ENCODE measurements around the gene PDS5A. TPM values are rescaled to one million over a fixed set of nuclear protein-coding genes. Genes with fewer than 3 reads are reported as not detected.
A peak's percentile ranks its signal among the peaks of the same experiment; 100 is the strongest.

The PDS5A gene
- total and polyA plus RNA-seq, 2 donors from 2014 or later, result 13.1 to 59.8 TPM

GRCh38 chr4:39931441-39931901, 46.2 kb downstream of the PDS5A start:
- peaks cover 2 to 13% (median 5%) of the 10 kb centered on the region in 3 donors for H3K4me1 ChIP-seq (ENCODE audit: control insufficient read depth in 2 of 3, insufficient read depth in 2 of 3, low read depth in 1 of 3, low read length in 3 of 3)
- no peak overlapping the region for H3K9ac ChIP-seq (ENCODE audit: low read length in 3 of 3)
- H3K9me3 ChIP-seq (ENCODE audit: control insufficient read depth in 2 of 3, insufficient read depth in 1 of 3, low read length in 3 of 3), result no peaks in the 10 kb centered on the region
- no peaks in the 10 kb centered on the region for H3K27me3 ChIP-seq (ENCODE audit: control insufficient read depth, insufficient read depth, low read length)
- TF ChIP-seq CTCF (IDR thresholded peaks at IDR 0.05; ENCODE audit: borderline replicate concordance, extremely low read depth, insufficient read depth), result no peak
- DNase-seq (no peak), FAIRE-seq (no peak)
- intact Hi-C loops (cut with DNase I), result no loop called here
- no peaks in the 10 kb centered on the region for H3K36me3 ChIP-seq (ENCODE audit: control insufficient read depth in 2 of 3, insufficient read depth in 3 of 3, low read length in 3 of 3)
- no peak overlapping the region for H3K27ac ChIP-seq (ENCODE audit: low read depth in 2 of 2, low read length in 2 of 2)
- H3K4me3 ChIP-seq (ENCODE audit: low read length in 3 of 3), result no peak overlapping the region

GRCh38 chr4:39928538-39928937, 49.2 kb downstream of the PDS5A start:
- Histone ChIP-seq H3K9ac (ENCODE audit: low read length in 3 of 3) (no peak overlapping the region), H3K27ac (ENCODE audit: low read depth in 2 of 2, low read length in 2 of 2) (no peak overlapping the region), H3K27me3 (ENCODE audit: control insufficient read depth, insufficient read depth, low read length) (no peaks in the 10 kb centered on the region), H3K9me3 (ENCODE audit: control insufficient read depth in 2 of 3, insufficient read depth in 1 of 3, low read length in 3 of 3) (no peaks in the 10 kb centered on the region), H3K4me1 (ENCODE audit: control insufficient read depth in 2 of 3, insufficient read depth in 2 of 3, low read depth in 1 of 3, low read length in 3 of 3) (peaks cover 0 to 2% (median under 1%) of the 10 kb centered on the region in 3 donors), H3K36me3 (ENCODE audit: control insufficient read depth in 2 of 3, insufficient read depth in 3 of 3, low read length in 3 of 3) (peaks cover 0 to 6% (median 0%) of the 10 kb centered on the region in 3 donors), H3K4me3 (ENCODE audit: low read length in 3 of 3) (no peak overlapping the region)
- no peak for TF ChIP-seq CTCF (IDR thresholded peaks at IDR 0.05; ENCODE audit: borderline replicate concordance, extremely low read depth, insufficient read depth)
- FAIRE-seq (no peak), DNase-seq (no peak)
- intact Hi-C loops (cut with DNase I), result no loop called here

- FAIRE-seq (no peak), DNase-seq (no peak)
- intact Hi-C loops (cut with DNase I), result no loop called here
- Histone ChIP-seq H3K9me3 (ENCODE audit: control insufficient read depth in 2 of 3, insufficient read depth in 1 of 3, low read length in 3 of 3) (no peaks in the 10 kb centered on the region), H3K36me3 (ENCODE audit: control insufficient read depth in 2 of 3, insufficient read depth in 3 of 3, low read length in 3 of 3) (peaks cover 0 to 6% (median 0%) of the 10 kb centered on the region in 3 donors), H3K4me1 (ENCODE audit: control insufficient read depth in 2 of 3, insufficient read depth in 2 of 3, low read depth in 1 of 3, low read length in 3 of 3) (no peaks in the 10 kb centered on the region), H3K9ac (ENCODE audit: low read length in 3 of 3) (no peak overlapping the region), H3K4me3 (ENCODE audit: low read length in 3 of 3) (no peak overlapping the region), H3K27ac (ENCODE audit: low read depth in 2 of 2, low read length in 2 of 2) (no peak overlapping the region), H3K27me3 (ENCODE audit: control insufficient read depth, insufficient read depth, low read length) (no peaks in the 10 kb centered on the region)
- no peak for TF ChIP-seq CTCF (IDR thresholded peaks at IDR 0.05; ENCODE audit: borderline replicate concordance, extremely low read depth, insufficient read depth)
Observed at GRCh38 chr4:39924014-39924413, 53.7 kb downstream of the PDS5A start.

- Histone ChIP-seq H3K27me3 (ENCODE audit: control insufficient read depth, insufficient read depth, low read length) (no peaks in the 10 kb centered on the region), H3K36me3 (ENCODE audit: control insufficient read depth in 2 of 3, insufficient read depth in 3 of 3, low read length in 3 of 3) (peaks cover 0 to 6% (median 0%) of the 10 kb centered on the region in 3 donors), H3K27ac (ENCODE audit: low read depth in 2 of 2, low read length in 2 of 2) (no peak overlapping the region), H3K4me1 (ENCODE audit: control insufficient read depth in 2 of 3, insufficient read depth in 2 of 3, low read depth in 1 of 3, low read length in 3 of 3) (no peaks in the 10 kb centered on the region), H3K9me3 (ENCODE audit: control insufficient read depth in 2 of 3, insufficient read depth in 1 of 3, low read length in 3 of 3) (no peaks in the 10 kb centered on the region), H3K4me3 (ENCODE audit: low read length in 3 of 3) (no peak overlapping the region), H3K9ac (ENCODE audit: low read length in 3 of 3) (no peak overlapping the region)
- no peak for TF ChIP-seq CTCF (IDR thresholded peaks at IDR 0.05; ENCODE audit: borderline replicate concordance, extremely low read depth, insufficient read depth)
- FAIRE-seq (no peak), DNase-seq (peak in 1 of 5 donors; percentile 11)
- intact Hi-C loops (cut with DNase I), result no loop called here
Observed at GRCh38 chr4:39922399-39922798, 55.3 kb downstream of the PDS5A start.

All from kidney (tissue), 14 donors.